ENCODE data around the gene OR51A2. TPM values are rescaled to one million over a fixed set of nuclear protein-coding genes. Genes with fewer than 3 reads are reported as not detected.

The OR51A2 gene
- total and polyA plus RNA-seq, 2 donors from 2014 or later = not detected

Other genes with a start within 250 kb of the OR51A2 start
- not detected for gene OR51F1, start 185.8 kb downstream of the OR51A2 start, total RNA-seq
- gene OR51F1, start 185.8 kb downstream of the OR51A2 start, polyA plus RNA-seq (ENCODE audit: insufficient read depth, low read depth, low replicate concordance) = not detected
- gene OR52R1, start 151.3 kb downstream of the OR51A2 start, total RNA-seq = not detected
- not detected for gene OR52R1, start 151.3 kb downstream of the OR51A2 start, polyA plus RNA-seq (ENCODE audit: insufficient read depth, low read depth, low replicate concordance)
- gene OR51F2, start 134.4 kb downstream of the OR51A2 start, total RNA-seq = not detected
- not detected for gene OR51F2, start 134.4 kb downstream of the OR51A2 start, polyA plus RNA-seq (ENCODE audit: insufficient read depth, low read depth, low replicate concordance)
- not detected for gene OR51S1, start 106.5 kb downstream of the OR51A2 start, total RNA-seq
- gene OR51S1, start 106.5 kb downstream of the OR51A2 start, polyA plus RNA-seq (ENCODE audit: insufficient read depth, low read depth, low replicate concordance) = not detected
- not detected for gene OR51T1, start 73.8 kb downstream of the OR51A2 start, total RNA-seq
- gene OR51T1, start 73.8 kb downstream of the OR51A2 start, polyA plus RNA-seq (ENCODE audit: insufficient read depth, low read depth, low replicate concordance) = not detected
- gene OR51A7, start 51.9 kb downstream of the OR51A2 start, total RNA-seq = not detected
- not detected for gene OR51A7, start 51.9 kb downstream of the OR51A2 start, polyA plus RNA-seq (ENCODE audit: insufficient read depth, low read depth, low replicate concordance)
- gene OR51G2, start 36.4 kb downstream of the OR51A2 start, total RNA-seq = not detected
- not detected for gene OR51G2, start 36.4 kb downstream of the OR51A2 start, polyA plus RNA-seq (ENCODE audit: insufficient read depth, low read depth, low replicate concordance)
- not detected for gene OR51G1, start 31.4 kb downstream of the OR51A2 start, total RNA-seq
- gene OR51G1, start 31.4 kb downstream of the OR51A2 start, polyA plus RNA-seq (ENCODE audit: insufficient read depth, low read depth, low replicate concordance) = not detected
- gene OR51A4, start 8.1 kb downstream of the OR51A2 start, total RNA-seq = not detected
- gene OR51A4, start 8.1 kb downstream of the OR51A2 start, polyA plus RNA-seq (ENCODE audit: insufficient read depth, low read depth, low replicate concordance) = not detected
- gene OR51L1, start 39.1 kb upstream of the OR51A2 start, total RNA-seq = not detected
- gene OR51L1, start 39.1 kb upstream of the OR51A2 start, polyA plus RNA-seq (ENCODE audit: insufficient read depth, low read depth, low replicate concordance) = not detected
- gene OR52J3, start 90.8 kb upstream of the OR51A2 start, total RNA-seq = not detected
- gene OR52J3, start 90.8 kb upstream of the OR51A2 start, polyA plus RNA-seq (ENCODE audit: insufficient read depth, low read depth, low replicate concordance) = not detected
- gene OR52E2, start 103.9 kb upstream of the OR51A2 start, total RNA-seq = not detected
- gene OR52E2, start 103.9 kb upstream of the OR51A2 start, polyA plus RNA-seq (ENCODE audit: insufficient read depth, low read depth, low replicate concordance) = not detected
- gene OR52E1, start 113.9 kb upstream of the OR51A2 start, total RNA-seq = not detected
- gene OR52E1, start 113.9 kb upstream of the OR51A2 start, polyA plus RNA-seq (ENCODE audit: insufficient read depth, low read depth, low replicate concordance) = not detected
- not detected for gene OR52A5, start 182.6 kb upstream of the OR51A2 start, total RNA-seq
- not detected for gene OR52A5, start 182.6 kb upstream of the OR51A2 start, polyA plus RNA-seq (ENCODE audit: insufficient read depth, low read depth, low replicate concordance)
- not detected for gene OR52A1, start 199.0 kb upstream of the OR51A2 start, total RNA-seq
- not detected for gene OR52A1, start 199.0 kb upstream of the OR51A2 start, polyA plus RNA-seq (ENCODE audit: insufficient read depth, low read depth, low replicate concordance)
- gene OR51V1, start 245.0 kb upstream of the OR51A2 start, total RNA-seq = not detected
- gene OR51V1, start 245.0 kb upstream of the OR51A2 start, polyA plus RNA-seq (ENCODE audit: insufficient read depth, low read depth, low replicate concordance) = not detected

All from kidney (tissue), 2 donors.